Activated CD8-positive, alpha-beta memory T cell treated with anti-CD3 and anti-CD28 coated beads for 36 hours (primary cell): ENCODE results near the gene ZSCAN31. TPM values are rescaled to one million over a fixed set of nuclear protein-coding genes. Genes with fewer than 3 reads are reported as not detected.
"Not testable (repeated sequence)": the region's sequence is repeated elsewhere in the genome, so short reads cannot be mapped to it uniquely, and the experiment has no call there.

Source experiments
- CTCF ChIA-PET: fragments of 350-600 bp; sonication (Branson Sonifier 250); formaldehyde crosslinking; loops from one replicate; lab custom pipeline; 2021; ENCODE audit warnings: antibody characterized with exemption; lab: Charles Lee
- POLR2A ChIA-PET: fragments of 350-600 bp; sonication (Branson Sonifier 250); formaldehyde crosslinking; loops from one replicate; lab custom pipeline; 2021; ENCODE audit warnings: antibody characterized with exemption; lab: Charles Lee
- total RNA-seq, 2 experiments: library from RNA; stranded (reverse); gene quantifications; one replicate each; pipeline ENCODE4 v1.2.3, GENCODE V29; 2021

ZSCAN31 gene
- total RNA-seq, 2 experiments from 2014 or later = 0.61 to 1.5 TPM

GRCh38 chr6:28333599-28334018 is 2.3 kb downstream of the ZSCAN31 start:
- CTCF ChIA-PET = no interaction called here
- POLR2A ChIA-PET = no interaction called here

DNA sequence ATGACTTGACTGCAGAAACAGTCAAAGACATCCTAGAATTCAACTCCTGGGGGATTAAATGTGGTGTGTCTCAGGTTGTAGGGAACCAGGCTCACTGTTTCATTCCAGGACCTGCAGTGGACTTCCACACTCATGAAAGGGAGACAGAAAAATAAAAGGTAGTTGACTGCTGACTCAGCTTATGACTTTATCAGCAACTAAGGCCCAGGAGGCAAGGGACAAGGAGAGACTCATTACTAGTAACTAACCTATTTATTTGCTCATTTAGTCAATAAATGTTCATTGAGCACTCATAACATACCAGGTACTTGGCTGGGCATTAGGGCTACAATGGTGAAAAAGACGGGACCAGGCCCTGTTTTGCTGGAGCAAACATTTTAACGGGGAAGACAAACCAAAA is 2.9 kb downstream of the ZSCAN31 start:
- CTCF ChIA-PET = no interaction called here
- POLR2A ChIA-PET = no interaction called here

DNA sequence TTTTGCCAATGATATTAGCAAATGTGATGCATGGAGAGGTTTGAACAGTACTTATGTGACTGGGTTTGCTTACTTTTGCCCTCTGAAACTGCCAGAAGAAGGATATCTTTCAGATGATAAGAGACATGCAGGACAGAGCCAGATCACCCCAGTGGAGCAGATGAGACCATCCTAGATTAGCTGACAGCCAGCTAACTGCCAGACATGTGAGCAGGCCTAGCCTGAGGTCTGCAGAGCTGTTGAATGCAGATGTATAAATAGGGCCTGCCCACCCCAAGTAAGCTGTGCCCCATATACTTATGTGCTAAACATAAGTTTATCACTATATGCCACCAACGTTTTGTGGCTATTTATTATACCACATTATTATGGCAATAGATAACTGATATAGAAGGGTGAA is 5.9 kb downstream of the ZSCAN31 start:
- CTCF ChIA-PET = no interaction called here
- POLR2A ChIA-PET = no interaction called here

- POLR2A ChIA-PET = no interaction called here
- CTCF ChIA-PET = no interaction called here
Measured at GRCh38 chr6:28326371-28326948, 9.5 kb downstream of the ZSCAN31 start.

DNA sequence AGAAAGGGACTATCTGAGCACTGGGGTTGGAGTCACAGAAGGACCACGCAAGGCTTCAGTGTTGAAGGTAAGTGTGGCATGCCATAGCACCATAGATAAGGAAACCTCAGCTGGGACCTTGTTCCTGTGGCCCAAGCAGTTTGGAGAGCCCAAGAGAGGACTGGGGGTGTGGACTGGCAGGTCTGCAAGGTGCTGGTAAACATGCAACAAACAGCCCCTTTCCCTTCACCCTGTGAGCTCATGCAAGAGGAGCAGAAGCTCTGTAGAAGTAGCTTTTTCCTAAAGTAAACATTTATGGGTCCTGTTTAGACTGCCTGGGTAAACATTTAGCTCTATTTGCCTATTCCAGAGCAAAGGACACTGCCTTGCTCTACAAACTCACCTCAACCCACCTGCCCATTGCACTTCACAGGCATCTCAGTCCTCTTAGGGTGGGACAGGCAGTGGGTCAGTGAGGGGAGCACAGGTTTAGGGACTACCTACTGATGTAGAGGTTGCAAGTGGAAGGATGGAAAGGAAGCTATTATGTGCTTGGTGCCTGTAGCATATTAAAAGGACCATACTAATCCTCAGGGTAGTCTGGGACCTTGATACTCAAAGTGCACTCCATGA is 12.0 kb downstream of the ZSCAN31 start:
- ChIA-PET CTCF (no interaction called here), POLR2A (no interaction called here)

GRCh38 chr6:28322661-28323060 is 13.3 kb downstream of the ZSCAN31 start:
- CTCF ChIA-PET = no interaction called here

GRCh38 chr6:28317866-28318265 is 18.1 kb downstream of the ZSCAN31 start:
- CTCF ChIA-PET, POLR2A ChIA-PET: not testable (repeated sequence)

More at GRCh38 chr6:28322661-28323060, 13.3 kb downstream of the ZSCAN31 start:
- POLR2A ChIA-PET = no interaction called here

GRCh38 chr6:28315628-28316027 is 20.3 kb downstream of the ZSCAN31 start:
- CTCF ChIA-PET = no interaction called here
- POLR2A ChIA-PET = no interaction called here

GRCh38 chr6:28312939-28313338 is 23.0 kb downstream of the ZSCAN31 start:
- CTCF ChIA-PET = no interaction called here
- POLR2A ChIA-PET = no interaction called here

- ChIA-PET POLR2A (no interaction called here), CTCF (no interaction called here)
Measured at GRCh38 chr6:28311139-28311823, 24.7 kb downstream of the ZSCAN31 start.

- POLR2A ChIA-PET, CTCF ChIA-PET: not testable (repeated sequence)
Measured at GRCh38 chr6:28306363-28306762, 29.6 kb downstream of the ZSCAN31 start.

DNA sequence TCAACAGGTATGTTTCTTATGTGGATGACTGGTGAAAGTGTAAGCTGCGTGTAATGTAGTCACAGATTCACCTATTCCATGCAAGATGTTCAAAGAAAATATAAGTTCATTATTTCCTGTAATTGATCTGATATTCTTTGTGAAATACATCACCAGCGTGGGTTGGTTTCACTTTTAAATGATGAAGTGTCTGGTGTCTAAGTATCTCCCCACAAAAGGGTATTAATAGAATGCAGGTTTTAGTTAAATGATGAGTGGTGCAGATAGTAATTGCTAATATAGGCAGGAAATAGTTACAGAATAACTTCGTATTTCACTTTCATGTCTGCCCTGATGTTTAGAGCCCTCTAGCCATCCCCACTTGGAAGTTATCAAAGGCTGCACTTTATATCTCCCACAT is 32.4 kb downstream of the ZSCAN31 start:
- CTCF ChIA-PET = no interaction called here
- POLR2A ChIA-PET = interaction anchor here (0.6 kb wide), 1 partner anchor 1558 kb away, joined by 3 read pairs; no protein-coding TSS in a partner anchor

DNA sequence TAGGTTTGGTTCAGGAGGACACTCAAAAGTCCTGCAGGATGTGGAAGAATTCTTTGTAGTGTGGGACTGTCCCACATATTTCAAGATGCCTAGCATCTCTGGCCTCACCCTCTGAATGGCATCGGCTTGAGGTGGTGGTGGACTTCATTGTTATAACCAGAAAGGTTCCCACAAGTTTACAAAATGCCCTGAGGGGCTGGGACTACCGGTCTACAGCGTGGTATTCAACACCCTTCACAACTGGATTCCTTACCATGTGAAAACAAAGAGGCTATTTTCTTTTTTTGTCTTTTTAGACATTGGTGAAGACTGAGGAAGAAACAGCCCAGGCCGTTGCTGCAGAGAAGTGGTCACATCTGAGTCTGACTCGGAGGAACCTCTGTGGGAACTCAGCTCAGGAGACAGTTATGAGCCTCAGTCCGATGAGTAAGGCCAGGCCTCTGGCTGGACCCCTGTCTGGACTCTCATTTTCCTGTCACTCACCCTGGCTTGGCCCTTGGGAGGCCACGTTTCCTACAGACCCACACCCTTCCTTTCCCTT is 39.4 kb downstream of the ZSCAN31 start:
- CTCF ChIA-PET = no interaction called here
- POLR2A ChIA-PET = no interaction called here

DNA sequence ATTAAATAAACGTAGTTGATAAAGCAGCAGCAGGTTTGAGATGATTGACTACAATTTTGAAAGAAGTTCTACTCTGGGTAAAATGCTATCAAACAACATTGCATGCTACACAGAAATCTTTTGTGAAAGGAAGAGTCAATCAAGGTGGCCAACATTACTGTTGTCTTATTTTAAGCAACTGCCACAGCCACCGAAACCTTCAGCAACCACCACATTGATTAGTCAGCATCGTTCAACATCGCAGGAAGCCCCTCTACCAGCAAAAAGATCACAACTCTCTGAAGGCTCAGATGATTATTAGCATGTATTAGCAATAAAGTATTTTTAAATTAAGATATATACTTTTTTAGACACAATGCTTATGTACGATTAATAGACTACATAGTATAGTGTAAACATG is 40.6 kb downstream of the ZSCAN31 start:
- POLR2A ChIA-PET = no interaction called here
- CTCF ChIA-PET = no interaction called here

DNA sequence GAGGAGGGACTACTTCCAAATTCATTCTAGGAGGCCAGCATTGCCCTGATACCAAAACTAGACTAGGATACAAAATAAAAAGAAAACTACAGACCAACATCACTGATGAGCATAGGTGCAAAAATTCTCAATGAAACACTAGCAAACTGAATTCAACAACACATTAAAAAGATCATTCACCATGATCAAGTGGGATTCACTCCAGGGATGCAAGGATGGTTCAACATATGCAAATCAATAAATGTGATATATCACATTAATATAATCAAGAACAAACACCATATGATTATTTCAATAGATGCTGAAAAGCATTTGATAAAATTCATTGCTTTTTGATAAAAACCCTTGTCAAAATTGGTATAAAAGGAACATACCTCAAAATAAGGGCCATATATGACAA is 44.4 kb downstream of the ZSCAN31 start:
- CTCF ChIA-PET = interaction anchor here (0.7 kb wide), 1 partner anchor 44 kb away, joined by 4 read pairs; no protein-coding TSS in a partner anchor
- POLR2A ChIA-PET = no interaction called here

DNA sequence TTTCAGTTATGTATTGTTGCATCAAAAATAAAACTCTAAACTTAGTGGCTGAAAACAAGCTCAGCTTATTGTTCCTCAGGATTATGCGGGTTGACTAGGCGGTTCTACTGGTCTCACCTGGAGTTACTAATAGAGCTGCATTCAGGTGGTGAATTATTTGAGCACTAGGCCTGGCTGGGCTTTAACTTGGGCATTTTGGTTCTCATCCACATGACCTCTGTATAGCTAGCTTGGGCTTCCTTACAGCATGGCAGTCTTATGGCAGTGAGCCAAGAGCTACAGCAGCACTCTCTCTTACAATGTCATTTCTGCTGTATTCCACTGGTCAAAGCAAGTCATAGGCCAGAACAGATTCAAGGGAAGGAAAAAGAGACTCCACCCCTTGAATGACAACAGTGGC is 53.0 kb downstream of the ZSCAN31 start:
- ChIA-PET POLR2A (interaction anchor here (0.5 kb wide), 1 partner anchor 642 kb away, joined by 3 read pairs; no protein-coding TSS in a partner anchor), CTCF (no interaction called here)

GRCh38 chr6:28281288-28282064 is 54.5 kb downstream of the ZSCAN31 start, which contains the start of gene PGBD1:
Gene PGBD1 (plus strand): TSS chr6:28281572. CDS start chr6:28283814, 2,242 bp downstream.
- POLR2A ChIA-PET = interaction anchor here (0.5 kb wide), 1 partner anchor 388 kb away, joined by 3 read pairs; no protein-coding TSS in a partner anchor
- CTCF ChIA-PET = interaction anchor here (0.6 to 1.3 kb wide), 2 partner anchors 75 to 145 kb away, joined by 3 to 8 read pairs; no protein-coding TSS in a partner anchor

DNA sequence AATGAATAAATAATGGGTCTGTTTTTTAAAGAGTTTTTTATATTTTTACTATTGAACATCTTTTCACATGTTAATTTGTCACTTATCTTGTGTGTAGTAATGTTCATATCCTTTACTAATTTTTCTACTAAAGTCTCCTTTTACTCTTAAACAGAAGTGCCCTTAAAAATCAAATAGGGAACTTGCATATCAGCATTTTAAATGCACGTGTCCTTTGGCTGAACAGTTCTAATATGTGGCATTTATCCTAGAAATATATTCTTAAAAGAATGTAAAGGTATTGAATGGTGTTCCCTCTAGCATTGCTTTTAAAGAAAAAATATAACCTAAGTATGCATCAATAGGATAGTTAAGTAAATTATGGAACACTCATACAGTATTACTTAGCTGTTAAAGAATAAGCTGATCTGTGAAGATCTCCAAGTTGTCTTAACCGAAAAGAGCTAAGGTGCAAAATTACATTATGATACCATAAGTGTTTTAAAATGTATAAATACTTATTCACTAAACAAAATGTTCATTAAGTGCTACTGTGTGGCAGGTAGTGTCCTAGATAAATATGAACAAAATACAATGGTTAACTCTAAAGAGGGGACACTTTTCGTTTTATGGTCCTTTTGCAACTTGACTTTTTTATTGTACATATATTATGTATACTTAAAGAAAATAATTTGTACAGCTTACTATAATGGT is 55.2 kb downstream of the ZSCAN31 start:
- POLR2A ChIA-PET = interaction anchor here (1.4 kb wide), 1 partner anchor 14 kb away, joined by 4 read pairs; the partner anchor contains the start of gene ZSCAN26
- CTCF ChIA-PET = interaction anchor here (1.3 kb wide), 1 partner anchor 76 kb away, joined by 8 read pairs; no protein-coding TSS in a partner anchor

- CTCF ChIA-PET = no interaction called here
- POLR2A ChIA-PET = no interaction called here
Measured at GRCh38 chr6:28277746-28278145, 58.2 kb downstream of the ZSCAN31 start.
